ENCODE data around the gene EOMES.

The EOMES gene

DNA sequence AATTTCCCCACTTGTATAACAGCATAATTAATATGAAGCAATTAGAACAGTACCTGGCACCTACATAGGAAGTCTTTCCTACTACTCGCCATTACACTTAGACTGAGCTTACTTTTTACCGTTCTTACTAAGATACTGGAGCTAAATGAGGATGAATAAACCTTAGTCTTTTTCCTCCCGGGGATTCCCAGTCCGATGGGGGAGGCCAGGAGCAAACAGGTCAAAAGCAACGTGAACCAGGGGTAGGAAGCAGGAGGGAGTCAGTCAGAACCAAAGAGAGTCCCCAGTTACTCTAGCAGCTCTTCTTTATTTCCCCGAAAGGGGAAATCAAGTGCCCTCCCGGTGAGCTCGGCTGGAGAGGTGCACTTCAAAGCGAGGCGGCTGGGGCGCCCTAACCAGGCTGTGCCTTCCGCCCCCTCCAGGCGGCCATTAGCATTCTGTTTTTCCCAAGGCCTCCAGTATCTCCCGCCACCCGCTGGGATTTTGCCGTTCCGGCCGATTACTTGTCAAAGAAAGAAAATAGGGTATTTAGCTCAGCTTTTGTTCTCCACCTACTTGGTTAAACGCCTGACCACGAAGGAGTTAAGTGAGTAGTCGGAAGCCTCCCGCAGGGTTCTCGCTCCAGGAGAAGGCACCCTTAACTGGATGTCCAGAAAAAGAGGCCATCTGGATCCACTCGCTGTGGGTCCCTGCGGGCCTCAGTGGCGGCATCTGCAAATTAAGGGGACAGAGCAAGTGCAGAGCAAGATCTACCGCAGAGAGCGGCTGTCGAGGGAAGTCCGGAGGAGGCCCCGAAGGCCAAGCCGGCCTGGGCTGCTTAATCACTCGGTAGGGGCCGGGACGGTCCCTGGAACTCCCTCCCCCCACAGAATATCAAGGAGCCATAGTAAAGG, 6.3 kb upstream of the EOMES start:
- H3K27ac ChIP-seq (ENCODE audit: low read depth, low read length) = no peak overlapping the region
- H3K27me3 ChIP-seq (ENCODE audit: control insufficient read depth, low read length) = peaks cover 59% of the 10 kb centered on the region
- H3K9me2 ChIP-seq (replicated peaks; ENCODE audit: control insufficient read depth, low read length) = no peaks in the 10 kb centered on the region
- H3K36me3 ChIP-seq (ENCODE audit: control insufficient read depth, low read length) = no peaks in the 10 kb centered on the region
- H3K4me2 ChIP-seq (ENCODE audit: low read length) = no peak overlapping the region
- H3K9me3 ChIP-seq (ENCODE audit: control insufficient read depth, insufficient read depth, low read length) = no peaks in the 10 kb centered on the region
- no peaks in the 10 kb centered on the region for H3F3A ChIP-seq (ENCODE audit: control insufficient read depth, insufficient read depth)
- H4K20me1 ChIP-seq (ENCODE audit: control insufficient read depth, insufficient read depth, low read depth, low read length) = no peaks in the 10 kb centered on the region
- H3K79me2 ChIP-seq (ENCODE audit: control insufficient read depth, low read length) = no peaks in the 10 kb centered on the region
- H3K4me3 ChIP-seq (ENCODE audit: low read length) = no peak overlapping the region
- H3K4me1 ChIP-seq (ENCODE audit: control insufficient read depth, low read length) = no peaks in the 10 kb centered on the region
- TF ChIP-seq, protein P1, sequence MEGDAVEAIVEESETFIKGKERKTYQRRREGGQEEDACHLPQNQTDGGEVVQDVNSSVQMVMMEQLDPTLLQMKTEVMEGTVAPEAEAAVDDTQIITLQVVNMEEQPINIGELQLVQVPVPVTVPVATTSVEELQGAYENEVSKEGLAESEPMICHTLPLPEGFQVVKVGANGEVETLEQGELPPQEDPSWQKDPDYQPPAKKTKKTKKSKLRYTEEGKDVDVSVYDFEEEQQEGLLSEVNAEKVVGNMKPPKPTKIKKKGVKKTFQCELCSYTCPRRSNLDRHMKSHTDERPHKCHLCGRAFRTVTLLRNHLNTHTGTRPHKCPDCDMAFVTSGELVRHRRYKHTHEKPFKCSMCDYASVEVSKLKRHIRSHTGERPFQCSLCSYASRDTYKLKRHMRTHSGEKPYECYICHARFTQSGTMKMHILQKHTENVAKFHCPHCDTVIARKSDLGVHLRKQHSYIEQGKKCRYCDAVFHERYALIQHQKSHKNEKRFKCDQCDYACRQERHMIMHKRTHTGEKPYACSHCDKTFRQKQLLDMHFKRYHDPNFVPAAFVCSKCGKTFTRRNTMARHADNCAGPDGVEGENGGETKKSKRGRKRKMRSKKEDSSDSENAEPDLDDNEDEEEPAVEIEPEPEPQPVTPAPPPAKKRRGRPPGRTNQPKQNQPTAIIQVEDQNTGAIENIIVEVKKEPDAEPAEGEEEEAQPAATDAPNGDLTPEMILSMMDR (IDR thresholded peaks at IDR 0.05; ENCODE audit: low read depth, low read length, poor library complexity, severe bottlenecking) = no peak
- TF ChIP-seq EZH2phosphoT487 (IDR thresholded peaks at IDR 0.05; ENCODE audit: borderline replicate concordance, low read length) = no peak

DNA sequence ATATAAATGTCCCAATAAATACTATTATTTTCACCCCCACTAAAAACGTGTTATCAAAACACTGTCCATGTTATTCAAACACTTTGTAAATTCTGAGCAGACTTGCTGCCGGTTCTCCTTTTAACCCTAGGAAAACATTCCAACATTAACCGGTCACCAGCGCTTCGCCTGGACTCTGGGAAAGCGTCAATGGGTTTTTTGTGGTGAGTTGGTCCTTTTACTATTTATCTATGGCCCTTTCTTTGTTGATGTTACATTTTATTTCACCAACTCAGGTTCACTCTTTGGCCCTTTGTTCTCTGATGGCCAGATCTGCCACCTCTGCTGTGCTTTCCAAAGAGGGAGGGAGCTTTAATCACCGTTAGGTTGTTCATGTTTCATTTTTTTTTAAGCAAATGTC, 4.1 kb upstream of the EOMES start:
- Histone ChIP-seq H3K9me3 (ENCODE audit: control insufficient read depth, insufficient read depth, low read length) (no peaks in the 10 kb centered on the region), H3K4me3 (ENCODE audit: low read length) (no peak overlapping the region), H3K79me2 (ENCODE audit: control insufficient read depth, low read length) (no peaks in the 10 kb centered on the region), H3K27ac (ENCODE audit: low read depth, low read length) (no peak overlapping the region), H3K27me3 (ENCODE audit: control insufficient read depth, low read length) (peaks cover 60% of the 10 kb centered on the region), H3K36me3 (ENCODE audit: control insufficient read depth, low read length) (no peaks in the 10 kb centered on the region), H3F3A (ENCODE audit: control insufficient read depth, insufficient read depth) (no peaks in the 10 kb centered on the region), H4K20me1 (ENCODE audit: control insufficient read depth, insufficient read depth, low read depth, low read length) (no peaks in the 10 kb centered on the region), H3K4me2 (ENCODE audit: low read length) (no peak overlapping the region), H3K4me1 (ENCODE audit: control insufficient read depth, low read length) (0 out of 2 replicates have a peak, but pooled peaks cover 2% of the 10 kb centered on the region), H3K9me2 (replicated peaks; ENCODE audit: control insufficient read depth, low read length) (no peaks in the 10 kb centered on the region)
- TF ChIP-seq, protein P1 (IDR thresholded peaks at IDR 0.05; ENCODE audit: low read depth, low read length, poor library complexity, severe bottlenecking) = no peak
- 0 out of 2 replicates have a peak, but pooled peaks have one; percentile 28 for TF ChIP-seq EZH2phosphoT487 (IDR thresholded peaks at IDR 0.05; ENCODE audit: borderline replicate concordance, low read length)

DNA sequence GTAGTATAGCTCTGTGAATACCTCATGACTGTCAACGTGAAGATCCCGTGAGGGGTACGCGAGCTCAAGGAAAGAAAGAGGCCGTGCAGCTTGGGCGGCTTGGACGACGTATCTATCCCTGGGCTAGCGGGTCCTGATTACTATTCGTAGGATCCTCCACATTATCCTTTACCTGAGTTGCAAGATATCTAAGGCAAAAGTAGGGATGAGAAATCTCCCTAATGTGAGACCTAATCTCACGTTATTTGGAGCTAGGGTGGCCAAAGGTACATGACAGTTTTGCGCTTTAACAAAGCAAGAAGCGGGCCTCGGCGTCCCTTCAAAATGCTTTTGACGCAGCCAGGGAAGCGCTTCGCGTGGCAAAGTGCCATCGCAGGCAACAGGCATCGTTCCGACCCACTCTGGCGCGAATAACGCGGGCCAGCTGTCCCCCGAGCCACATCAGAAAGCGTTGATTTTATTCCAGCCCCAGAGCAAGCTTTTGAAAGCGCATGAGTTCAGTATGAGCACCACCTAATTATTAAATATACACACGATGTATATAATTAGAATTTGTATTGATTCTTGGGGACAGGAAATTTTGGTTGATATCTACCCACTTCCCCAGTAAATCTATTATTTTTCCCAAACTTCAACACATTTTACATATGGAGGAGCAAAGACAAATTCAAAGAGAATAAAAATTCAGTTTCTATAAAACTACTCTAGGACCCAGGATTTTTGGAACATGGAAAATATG, 2.5 kb upstream of the EOMES start:
- H3K27me3 ChIP-seq (ENCODE audit: control insufficient read depth, low read length) = peaks cover 49% of the 10 kb centered on the region
- H3F3A ChIP-seq (ENCODE audit: control insufficient read depth, insufficient read depth) = no peaks in the 10 kb centered on the region
- no peak for TF ChIP-seq EZH2phosphoT487 (IDR thresholded peaks at IDR 0.05; ENCODE audit: borderline replicate concordance, low read length)
- TF ChIP-seq, protein P1 (IDR thresholded peaks at IDR 0.05; ENCODE audit: low read depth, low read length, poor library complexity, severe bottlenecking) = no peak
- H3K4me1 ChIP-seq (ENCODE audit: control insufficient read depth, low read length) = 0 out of 2 replicates have a peak, but pooled peaks cover 2% of the 10 kb centered on the region
- no peaks in the 10 kb centered on the region for H4K20me1 ChIP-seq (ENCODE audit: control insufficient read depth, insufficient read depth, low read depth, low read length)
- no peaks in the 10 kb centered on the region for H3K9me3 ChIP-seq (ENCODE audit: control insufficient read depth, insufficient read depth, low read length)
- H3K4me3 ChIP-seq (ENCODE audit: low read length) = no peak overlapping the region
- no peaks in the 10 kb centered on the region for H3K79me2 ChIP-seq (ENCODE audit: control insufficient read depth, low read length)
- H3K4me2 ChIP-seq (ENCODE audit: low read length) = no peak overlapping the region
- no peaks in the 10 kb centered on the region for H3K36me3 ChIP-seq (ENCODE audit: control insufficient read depth, low read length)
- no peaks in the 10 kb centered on the region for H3K9me2 ChIP-seq (replicated peaks; ENCODE audit: control insufficient read depth, low read length)
- H3K27ac ChIP-seq (ENCODE audit: low read depth, low read length) = no peak overlapping the region

Data from DOHH2 (cell line).